Measurements from ENCODE around the gene DNAI1.

Gene DNAI1

GRCh38 chr9:34558919-34559623 lies 100.5 kb downstream of the DNAI1 start:
- no peak for TF ChIP-seq CTCF (IDR thresholded peaks at IDR 0.05; ENCODE audit: low read depth, low read length, missing control alignments)
- in situ Hi-C loops (cut with HindIII; ENCODE audit: low sequenced_read_pairs) = no loop called here
- H3K4me3 ChIP-seq (ENCODE audit: low read depth, low read length) = no peak overlapping the region
- DNase-seq (ENCODE audit: low read depth) = no peak

- TF ChIP-seq CTCF (IDR thresholded peaks at IDR 0.05; ENCODE audit: low read depth, low read length, missing control alignments) = no peak
- no peak for DNase-seq (ENCODE audit: low read depth)
- in situ Hi-C loops (cut with HindIII; ENCODE audit: low sequenced_read_pairs) = no loop called here
- H3K4me3 ChIP-seq (ENCODE audit: low read depth, low read length) = no peak overlapping the region
Observed at GRCh38 chr9:34559624-34560455, 101.2 kb downstream of the DNAI1 start.

- in situ Hi-C loops (cut with HindIII; ENCODE audit: low sequenced_read_pairs) = no loop called here
- TF ChIP-seq CTCF (IDR thresholded peaks at IDR 0.05; ENCODE audit: low read depth, low read length, missing control alignments) = no peak
- DNase-seq (ENCODE audit: low read depth) = no peak
- no peak overlapping the region for H3K4me3 ChIP-seq (ENCODE audit: low read depth, low read length)
Observed at GRCh38 chr9:34560599-34561214, 102.1 kb downstream of the DNAI1 start.

- DNase-seq (ENCODE audit: low read depth) = no peak
- in situ Hi-C loops (cut with HindIII; ENCODE audit: low sequenced_read_pairs) = no loop called here
- peak; percentile 45 for TF ChIP-seq CTCF (IDR thresholded peaks at IDR 0.05; ENCODE audit: low read depth, low read length, missing control alignments)
- H3K4me3 ChIP-seq (ENCODE audit: low read depth, low read length) = no peak overlapping the region
Observed at GRCh38 chr9:34562135-34562745, 103.6 kb downstream of the DNAI1 start.

GRCh38 chr9:34563262-34563661 lies 104.7 kb downstream of the DNAI1 start:
- in situ Hi-C loops (cut with HindIII; ENCODE audit: low sequenced_read_pairs) = no loop called here
- DNase-seq (ENCODE audit: low read depth) = no peak
- no peak for TF ChIP-seq CTCF (IDR thresholded peaks at IDR 0.05; ENCODE audit: low read depth, low read length, missing control alignments)
- no peak overlapping the region for H3K4me3 ChIP-seq (ENCODE audit: low read depth, low read length)

- H3K4me3 ChIP-seq (ENCODE audit: low read depth, low read length) = no peak overlapping the region
- in situ Hi-C loops (cut with HindIII; ENCODE audit: low sequenced_read_pairs) = no loop called here
- no peak for TF ChIP-seq CTCF (IDR thresholded peaks at IDR 0.05; ENCODE audit: low read depth, low read length, missing control alignments)
- DNase-seq (ENCODE audit: low read depth) = no peak
Observed at GRCh38 chr9:34564617-34565016, 106.0 kb downstream of the DNAI1 start.

Data from astrocyte of the cerebellum (primary cell).